SK-N-MC (cell line): ENCODE measurements around the gene RIMKLB.
A peak's percentile ranks its signal among the peaks of the same experiment; 100 is the strongest.

ENCODE experiments used
- DNase-seq: peaks from one replicate; pipeline ENCODE4 v3.0.0-alpha.2; 2011; ENCODE audit warnings: low read depth, low spot score
- H3K27ac ChIP-seq: fragments of 200-600 bp; sonication (generic); 2 replicates; pipeline ENCODE4 v1.5.1; 2016; ENCODE audit warnings: mixed run types
- H3K36me3 ChIP-seq: fragments of 200-600 bp; sonication (generic); 2 replicates; pipeline ENCODE4 v1.6.1; 2017; ENCODE audit warnings: antibody characterized with exemption, low read length, mixed read lengths; ENCODE audit not compliant: insufficient read depth
- H3K4me3 ChIP-seq: fragments of 200-600 bp; sonication (generic); 2 replicates; pipeline ENCODE4 v1.5.1; 2016
- H3K9ac ChIP-seq: fragments of 200-600 bp; sonication (generic); 2 replicates; pipeline ENCODE4 v1.8.0; 2017; ENCODE audit warnings: mixed run types, mixed read lengths; ENCODE audit not compliant: insufficient read length
- H3K9me3 ChIP-seq: fragments of 200-600 bp; sonication (generic); 2 replicates; pipeline ENCODE4 v1.6.1; 2017; ENCODE audit warnings: low read depth, mild to moderate bottlenecking, antibody characterized with exemption, low read length, moderate library complexity, mixed read lengths
- EZH2 ChIP-seq: fragments of 200-600 bp; sonication (generic); IDR thresholded peaks from one replicate; pipeline ENCODE4 v1.6.1; 2017; ENCODE audit warnings: antibody characterized with exemption
- FOXP2 ChIP-seq: optimal IDR thresholded peaks from 2 replicates; pipeline ENCODE3; 2011; ENCODE audit warnings: mild to moderate bottlenecking, moderate library complexity; ENCODE audit not compliant: insufficient read depth; ENCODE audit errors: extremely low read length, control extremely low read depth
- POLR2AphosphoS5 ChIP-seq: IDR thresholded peaks from 2 replicates; pipeline ENCODE4 v1.6.1; 2012; ENCODE audit warnings: mild to moderate bottlenecking, low read depth, low read length, borderline replicate concordance

Gene RIMKLB

DNA sequence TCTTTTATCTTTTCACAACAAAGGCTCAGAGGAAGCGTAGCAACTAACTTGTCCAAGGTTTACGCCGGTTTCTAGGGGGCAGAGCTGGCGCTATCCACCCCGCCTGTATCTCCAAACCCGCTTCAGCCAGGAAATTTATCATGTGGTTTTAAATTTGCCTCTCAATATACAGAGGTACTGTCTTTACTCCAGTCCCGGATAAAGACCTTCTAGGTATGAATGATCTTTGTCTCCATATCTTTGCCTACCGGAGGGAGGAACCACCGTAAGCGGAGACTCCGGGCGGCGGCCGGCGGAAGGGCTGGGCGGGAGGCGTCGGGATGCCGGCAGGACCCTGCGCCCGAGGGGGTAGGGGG lies 693 bp upstream of the RIMKLB start:
- TF ChIP-seq EZH2 (no peak), POLR2AphosphoS5 (no peak; the same call in 1 of the 2 replicates), FOXP2 (no peak)
- H3K27ac ChIP-seq = peak overlapping the region; percentile 71; the same call in 1 of the 2 replicates
- no peak for DNase-seq

GRCh38 chr12:8698132-8698851 lies 501 bp downstream of the RIMKLB start:
- H3K9me3 ChIP-seq = no peaks in the 10 kb centered on the region
- no peak for DNase-seq
- peak overlapping the region; percentile 74 for H3K27ac ChIP-seq
- H3K9ac ChIP-seq = peak overlapping the region; percentile 91
- peak overlapping the region; percentile 98 for H3K4me3 ChIP-seq
- TF ChIP-seq FOXP2 = no peak
- no peak for TF ChIP-seq POLR2AphosphoS5
- TF ChIP-seq EZH2 = no peak
- H3K36me3 ChIP-seq = peaks cover 13% of the 10 kb centered on the region; the same call in 1 of the 2 replicates

More for the DNA sequence above, 693 bp upstream of the RIMKLB start:
- Histone ChIP-seq H3K9ac (peak overlapping the region; percentile 88), H3K4me3 (peak overlapping the region; percentile 98), H3K36me3 (peaks cover 13% of the 10 kb centered on the region; the same call in 1 of the 2 replicates), H3K9me3 (no peaks in the 10 kb centered on the region)

DNA sequence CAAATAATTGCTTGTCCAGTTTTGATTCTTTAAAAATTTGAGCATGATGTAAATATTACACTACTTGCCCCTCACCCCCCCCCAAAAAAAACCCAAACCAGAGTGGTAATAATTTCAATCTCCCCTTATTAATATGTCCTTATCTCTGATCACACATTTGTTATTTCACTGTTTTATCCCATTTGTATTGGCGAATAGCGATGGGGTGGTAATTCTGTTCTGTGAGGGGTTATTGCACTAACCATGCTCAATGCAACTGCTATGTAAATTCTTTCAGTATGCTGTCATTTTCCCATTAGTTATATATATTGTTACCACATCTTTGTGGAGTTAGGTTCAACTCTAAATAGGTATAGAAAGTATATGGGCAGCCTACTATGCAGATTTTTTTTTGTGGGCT lies 1.1 kb downstream of the RIMKLB start:
- Histone ChIP-seq H3K4me3 (peak overlapping the region; percentile 98), H3K36me3 (peaks cover 13% of the 10 kb centered on the region; the same call in 1 of the 2 replicates), H3K9ac (peak overlapping the region; percentile 91), H3K9me3 (no peaks in the 10 kb centered on the region), H3K27ac (no peak overlapping the region)
- TF ChIP-seq EZH2 = no peak
- no peak for TF ChIP-seq FOXP2
- no peak for TF ChIP-seq POLR2AphosphoS5
- DNase-seq = no peak

DNA sequence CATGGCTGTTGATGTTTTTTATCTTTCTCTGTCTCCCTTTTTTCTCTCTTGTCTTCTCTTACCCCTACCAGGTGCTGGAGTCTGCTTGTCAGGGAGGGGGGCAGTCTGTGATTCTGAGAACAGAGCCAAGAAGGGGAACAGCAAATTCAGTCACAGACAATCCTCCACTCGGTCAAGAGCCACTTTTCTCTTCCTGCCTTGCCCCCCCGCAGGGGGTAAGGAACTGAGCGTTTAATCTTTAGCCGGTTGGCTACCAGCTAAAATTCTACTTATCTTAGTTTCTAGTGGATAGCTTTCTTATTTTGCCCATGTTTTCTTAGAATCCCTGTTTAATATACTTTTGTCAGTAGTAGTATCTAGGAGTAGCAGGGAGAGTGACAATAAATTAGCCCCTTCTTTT lies 1.9 kb downstream of the RIMKLB start:
- Histone ChIP-seq H3K36me3 (peaks cover 13% of the 10 kb centered on the region; the same call in 1 of the 2 replicates), H3K27ac (no peak overlapping the region; the same call in 1 of the 2 replicates), H3K9me3 (no peaks in the 10 kb centered on the region), H3K9ac (peak overlapping the region; percentile 91), H3K4me3 (peak overlapping the region; percentile 98)
- no peak for TF ChIP-seq POLR2AphosphoS5
- TF ChIP-seq EZH2 = no peak
- no peak for TF ChIP-seq FOXP2
- DNase-seq = no peak

- no peak for DNase-seq
- Histone ChIP-seq H3K36me3 (peaks cover 13% of the 10 kb centered on the region; the same call in 1 of the 2 replicates), H3K4me3 (peak overlapping the region; percentile 98), H3K9ac (no peak overlapping the region), H3K9me3 (no peaks in the 10 kb centered on the region), H3K27ac (peak overlapping the region; percentile 11; the same call in 1 of the 2 replicates)
- TF ChIP-seq EZH2 (no peak), FOXP2 (no peak), POLR2AphosphoS5 (no peak)
Measured at GRCh38 chr12:8701046-8701660, 3.4 kb downstream of the RIMKLB start.

DNA sequence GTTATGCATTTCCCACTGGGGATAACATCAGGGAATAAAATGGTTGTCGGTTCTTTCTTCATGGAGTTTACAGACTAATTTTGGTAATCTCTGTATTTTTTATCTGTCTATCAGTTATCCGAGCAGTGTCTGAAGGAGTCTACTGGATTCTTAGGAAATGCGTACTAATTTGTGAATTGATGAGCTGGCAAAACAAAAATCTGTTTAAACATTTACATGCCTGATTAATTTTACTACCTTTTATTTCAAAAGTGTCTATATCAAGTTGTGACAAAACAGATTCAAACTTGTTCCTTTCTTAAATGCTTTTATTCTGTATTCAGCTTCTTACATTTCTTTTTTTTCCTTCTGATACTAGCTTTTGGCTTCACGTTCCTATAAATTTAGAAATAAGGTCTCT lies 4.4 kb downstream of the RIMKLB start:
- Histone ChIP-seq H3K27ac (peak overlapping the region; percentile 83), H3K9ac (peak overlapping the region; percentile 48), H3K9me3 (no peaks in the 10 kb centered on the region), H3K36me3 (peaks cover 13% of the 10 kb centered on the region; the same call in 1 of the 2 replicates), H3K4me3 (peak overlapping the region; percentile 98)
- no peak for DNase-seq
- TF ChIP-seq EZH2 = no peak

GRCh38 chr12:8709124-8709830 lies 11.5 kb downstream of the RIMKLB start:
- Histone ChIP-seq H3K36me3 (peaks cover 21% of the 10 kb centered on the region), H3K4me3 (peak overlapping the region; percentile 22), H3K27ac (peak overlapping the region; percentile 65), H3K9ac (peak overlapping the region; percentile 13), H3K9me3 (no peaks in the 10 kb centered on the region)
- TF ChIP-seq POLR2AphosphoS5 (no peak), FOXP2 (no peak), EZH2 (no peak)
- DNase-seq = no peak

GRCh38 chr12:8712572-8712971 lies 14.8 kb downstream of the RIMKLB start:
- TF ChIP-seq FOXP2 (no peak), POLR2AphosphoS5 (no peak), EZH2 (no peak)
- Histone ChIP-seq H3K27ac (no peak overlapping the region), H3K36me3 (peaks cover 48% of the 10 kb centered on the region), H3K9ac (no peak overlapping the region), H3K9me3 (no peaks in the 10 kb centered on the region), H3K4me3 (no peak overlapping the region)
- no peak for DNase-seq
